ENCODE measurements around the gene KRT80.

GRCh38 chr12:52199294-52199919 is 7.6 kb upstream of the KRT80 start:
- TF ChIP-seq ZFX (IDR thresholded peaks at IDR 0.05; ENCODE audit: borderline replicate concordance) (no peak), CTCF (IDR thresholded peaks at IDR 0.05) (no peak)

All from 22Rv1 (cell line).